HL-60 (cell line): Measurements from ENCODE around the gene MTMR3.

ENCODE experiments used
- DNase-seq, 2 experiments: peaks; one replicate each; pipeline ENCODE4 v3.0.0-alpha.2; 2010 to 2020; ENCODE audit warnings: low read depth in 1 of 2, low spot score in 1 of 2
- H3K27ac ChIP-seq: fragments of 250-450 bp; sonication (Bioruptor Pico); replicated peaks from 2 replicates; pipeline ENCODE4 v1.5.1; 2020; ENCODE audit warnings: mild to moderate bottlenecking, moderate library complexity
- H3K27me3 ChIP-seq: fragments of 250-450 bp; sonication (Bioruptor Pico); 2 replicates; pipeline ENCODE4 v1.5.1; 2021; ENCODE audit warnings: mild to moderate bottlenecking, moderate library complexity; ENCODE audit not compliant: insufficient read depth, poor library complexity, severe bottlenecking
- H3K4me3 ChIP-seq: replicated peaks from 2 replicates; pipeline ENCODE4 v1.5.1; 2011; ENCODE audit warnings: mild to moderate bottlenecking, control low read depth, low read length; ENCODE audit not compliant: insufficient read depth
- GABPA ChIP-seq: IDR thresholded peaks from 2 replicates; pipeline ENCODE4 v1.6.1; 2012; ENCODE audit warnings: low read depth
- POLR2AphosphoS5 ChIP-seq: IDR thresholded peaks from 2 replicates; pipeline ENCODE4 v1.6.1; 2012; ENCODE audit warnings: low read depth
- SPI1 ChIP-seq: IDR thresholded peaks from 2 replicates; pipeline ENCODE4 v1.6.1; 2012; ENCODE audit warnings: low read depth, mild to moderate bottlenecking, borderline replicate concordance
- TF ChIP-seq, protein P1 (sequence below): IDR thresholded peaks from one replicate; pipeline ENCODE4 v1.5.1; 2011; ENCODE audit warnings: low read length, control low read depth, inconsistent platforms; ENCODE audit not compliant: insufficient read depth
- TF ChIP-seq, protein P2 (sequence below): IDR thresholded peaks from 2 replicates; pipeline ENCODE4 v1.6.1; 2012; ENCODE audit warnings: low read depth; ENCODE audit not compliant: insufficient replicate concordance

Gene MTMR3

DNA sequence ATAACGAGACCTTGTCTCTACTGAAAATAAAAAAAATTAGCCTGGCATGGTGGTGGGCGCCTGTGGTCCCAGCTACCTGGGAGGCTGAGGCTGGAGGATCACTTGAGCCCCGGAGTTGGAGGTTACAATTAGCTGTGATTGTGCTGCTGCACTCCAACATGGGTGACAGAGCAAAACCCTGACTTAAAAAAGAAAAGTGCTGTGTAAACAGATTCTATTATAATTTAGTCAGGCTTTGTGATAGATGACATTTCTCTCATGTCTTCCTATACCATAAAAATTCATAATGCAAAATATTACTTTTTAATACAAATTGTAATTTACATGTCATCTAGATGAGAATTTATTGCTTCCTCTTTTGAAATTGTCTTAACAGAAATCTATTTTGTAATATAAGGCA, 94.1 kb downstream of the MTMR3 start:
- Histone ChIP-seq H3K27me3 (no peaks in the 10 kb centered on the region), H3K4me3 (no peak overlapping the region), H3K27ac (no peak overlapping the region)
- DNase-seq = no peak
- TF ChIP-seq POLR2AphosphoS5 = no peak
- no peak for TF ChIP-seq SPI1
- TF ChIP-seq, protein P1, sequence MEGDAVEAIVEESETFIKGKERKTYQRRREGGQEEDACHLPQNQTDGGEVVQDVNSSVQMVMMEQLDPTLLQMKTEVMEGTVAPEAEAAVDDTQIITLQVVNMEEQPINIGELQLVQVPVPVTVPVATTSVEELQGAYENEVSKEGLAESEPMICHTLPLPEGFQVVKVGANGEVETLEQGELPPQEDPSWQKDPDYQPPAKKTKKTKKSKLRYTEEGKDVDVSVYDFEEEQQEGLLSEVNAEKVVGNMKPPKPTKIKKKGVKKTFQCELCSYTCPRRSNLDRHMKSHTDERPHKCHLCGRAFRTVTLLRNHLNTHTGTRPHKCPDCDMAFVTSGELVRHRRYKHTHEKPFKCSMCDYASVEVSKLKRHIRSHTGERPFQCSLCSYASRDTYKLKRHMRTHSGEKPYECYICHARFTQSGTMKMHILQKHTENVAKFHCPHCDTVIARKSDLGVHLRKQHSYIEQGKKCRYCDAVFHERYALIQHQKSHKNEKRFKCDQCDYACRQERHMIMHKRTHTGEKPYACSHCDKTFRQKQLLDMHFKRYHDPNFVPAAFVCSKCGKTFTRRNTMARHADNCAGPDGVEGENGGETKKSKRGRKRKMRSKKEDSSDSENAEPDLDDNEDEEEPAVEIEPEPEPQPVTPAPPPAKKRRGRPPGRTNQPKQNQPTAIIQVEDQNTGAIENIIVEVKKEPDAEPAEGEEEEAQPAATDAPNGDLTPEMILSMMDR = no peak
- TF ChIP-seq, protein P2, sequence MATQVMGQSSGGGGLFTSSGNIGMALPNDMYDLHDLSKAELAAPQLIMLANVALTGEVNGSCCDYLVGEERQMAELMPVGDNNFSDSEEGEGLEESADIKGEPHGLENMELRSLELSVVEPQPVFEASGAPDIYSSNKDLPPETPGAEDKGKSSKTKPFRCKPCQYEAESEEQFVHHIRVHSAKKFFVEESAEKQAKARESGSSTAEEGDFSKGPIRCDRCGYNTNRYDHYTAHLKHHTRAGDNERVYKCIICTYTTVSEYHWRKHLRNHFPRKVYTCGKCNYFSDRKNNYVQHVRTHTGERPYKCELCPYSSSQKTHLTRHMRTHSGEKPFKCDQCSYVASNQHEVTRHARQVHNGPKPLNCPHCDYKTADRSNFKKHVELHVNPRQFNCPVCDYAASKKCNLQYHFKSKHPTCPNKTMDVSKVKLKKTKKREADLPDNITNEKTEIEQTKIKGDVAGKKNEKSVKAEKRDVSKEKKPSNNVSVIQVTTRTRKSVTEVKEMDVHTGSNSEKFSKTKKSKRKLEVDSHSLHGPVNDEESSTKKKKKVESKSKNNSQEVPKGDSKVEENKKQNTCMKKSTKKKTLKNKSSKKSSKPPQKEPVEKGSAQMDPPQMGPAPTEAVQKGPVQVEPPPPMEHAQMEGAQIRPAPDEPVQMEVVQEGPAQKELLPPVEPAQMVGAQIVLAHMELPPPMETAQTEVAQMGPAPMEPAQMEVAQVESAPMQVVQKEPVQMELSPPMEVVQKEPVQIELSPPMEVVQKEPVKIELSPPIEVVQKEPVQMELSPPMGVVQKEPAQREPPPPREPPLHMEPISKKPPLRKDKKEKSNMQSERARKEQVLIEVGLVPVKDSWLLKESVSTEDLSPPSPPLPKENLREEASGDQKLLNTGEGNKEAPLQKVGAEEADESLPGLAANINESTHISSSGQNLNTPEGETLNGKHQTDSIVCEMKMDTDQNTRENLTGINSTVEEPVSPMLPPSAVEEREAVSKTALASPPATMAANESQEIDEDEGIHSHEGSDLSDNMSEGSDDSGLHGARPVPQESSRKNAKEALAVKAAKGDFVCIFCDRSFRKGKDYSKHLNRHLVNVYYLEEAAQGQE = no peak

DNA sequence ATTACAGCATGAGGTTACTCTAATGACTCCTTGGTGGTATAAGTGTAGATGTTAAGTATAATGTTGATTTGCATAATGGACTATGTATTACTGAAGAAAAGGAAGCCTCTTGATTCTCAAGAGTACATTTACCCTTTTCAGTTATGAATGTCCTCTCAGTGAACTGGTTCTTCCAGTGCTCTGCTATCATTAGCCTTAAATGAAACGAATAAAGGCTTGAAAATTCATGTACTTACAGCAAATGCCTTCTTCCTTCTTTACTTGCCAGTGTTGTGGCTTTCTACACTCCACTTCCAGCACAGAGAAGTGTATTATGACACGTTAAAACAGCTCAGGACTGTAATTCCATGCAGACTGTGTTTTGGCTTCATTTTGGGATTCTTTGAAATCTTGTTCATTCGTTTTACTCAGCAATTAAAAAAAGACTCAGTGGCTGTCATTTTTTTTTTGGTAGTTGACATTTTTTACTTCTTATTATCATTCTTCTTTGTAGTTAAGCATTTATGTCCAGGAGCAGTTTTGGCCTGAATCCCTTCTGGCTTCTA, 96.9 kb downstream of the MTMR3 start:
- TF ChIP-seq SPI1 (no peak), POLR2AphosphoS5 (no peak), GABPA (no peak)
- TF ChIP-seq, protein P1 = no peak
- H3K27ac ChIP-seq = no peak overlapping the region
- no peaks in the 10 kb centered on the region for H3K27me3 ChIP-seq
- no peak for DNase-seq
- H3K4me3 ChIP-seq = no peak overlapping the region

DNA sequence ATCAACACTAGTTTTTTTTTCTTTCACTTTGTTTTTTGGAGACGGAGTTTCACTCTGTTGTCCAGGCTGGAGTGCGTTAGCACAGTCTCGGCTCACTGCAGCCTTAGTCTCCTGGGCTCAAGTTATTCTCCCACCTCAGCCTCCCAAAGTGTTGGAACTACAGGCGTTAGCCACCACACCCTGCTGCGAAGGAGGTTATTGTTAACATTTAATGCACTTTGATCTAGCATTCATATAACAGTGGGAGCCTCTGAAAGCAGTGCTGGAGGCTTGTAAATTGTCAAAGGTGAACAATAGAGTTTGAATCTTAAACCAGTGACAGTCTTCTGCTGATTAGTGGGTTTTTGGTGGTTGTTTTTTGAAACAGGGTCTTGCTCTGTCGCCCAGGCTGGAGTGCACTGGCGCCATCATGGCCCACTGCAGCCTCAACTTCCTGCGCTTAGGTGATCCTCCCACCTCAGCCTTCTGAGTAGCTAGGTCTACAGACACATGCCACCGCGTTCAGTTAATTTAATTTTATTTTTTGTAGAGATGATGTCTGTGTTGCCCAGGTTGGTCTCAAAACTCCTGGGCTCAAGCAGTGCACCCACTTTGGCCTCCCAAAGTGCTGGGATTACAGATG, 100.4 kb downstream of the MTMR3 start:
- Histone ChIP-seq H3K27me3 (no peaks in the 10 kb centered on the region), H3K4me3 (no peak overlapping the region), H3K27ac (no peak overlapping the region)
- no peak for TF ChIP-seq SPI1
- TF ChIP-seq, protein P2 = no peak
- no peak for DNase-seq

DNA sequence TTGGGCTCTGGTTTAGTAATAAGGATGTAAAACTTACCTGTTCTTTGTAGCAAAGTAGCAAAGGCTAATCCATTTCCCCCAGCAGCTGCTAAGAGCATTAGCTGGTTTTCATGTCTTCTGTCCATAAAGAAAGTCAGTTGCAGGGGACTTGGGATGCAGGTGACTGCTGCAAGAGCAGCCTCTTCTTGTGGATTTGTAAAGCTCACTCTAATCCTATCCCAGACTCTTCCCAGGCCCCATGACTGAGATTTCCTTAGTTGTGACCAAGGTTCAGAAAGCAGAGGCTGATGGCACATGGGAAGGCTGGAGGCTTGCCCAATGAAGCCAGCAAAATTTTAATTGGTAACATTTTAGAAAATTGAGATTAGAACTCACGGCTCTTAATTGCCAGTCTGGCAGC, 102.9 kb downstream of the MTMR3 start:
- DNase-seq = no peak
- no peak overlapping the region for H3K27ac ChIP-seq
- no peaks in the 10 kb centered on the region for H3K27me3 ChIP-seq
- H3K4me3 ChIP-seq = no peak overlapping the region
- TF ChIP-seq POLR2AphosphoS5 = no peak
- TF ChIP-seq, protein P1 = no peak
- TF ChIP-seq, protein P2 = no peak
- no peak for TF ChIP-seq GABPA
- no peak for TF ChIP-seq SPI1
